ENCODE measurements around the gene TGM6.

DNA sequence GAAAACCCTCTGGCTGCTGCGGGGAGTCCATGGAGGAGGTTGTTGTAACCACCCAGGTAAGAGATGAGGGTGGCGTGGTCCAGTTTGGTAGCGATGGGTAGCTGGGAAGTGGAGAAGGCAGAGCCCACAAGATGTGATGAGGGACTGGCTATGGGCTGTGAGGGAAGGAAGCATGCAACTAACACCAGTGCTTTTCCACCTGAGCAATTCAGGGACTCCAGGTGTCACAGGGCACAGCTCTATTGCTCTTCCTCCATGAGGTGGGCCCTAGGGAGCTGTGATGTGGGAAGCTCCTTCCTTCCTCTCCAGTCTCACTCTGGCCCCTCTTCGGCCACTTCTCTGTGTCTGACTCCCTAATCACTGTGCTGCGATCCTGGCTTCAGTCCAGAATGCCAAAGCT is 32.4 kb upstream of the TGM6 start:
- TF ChIP-seq CTCF (IDR thresholded peaks at IDR 0.05): no peak
- TF ChIP-seq POLR2A (IDR thresholded peaks at IDR 0.05): no peak

Data from lower leg skin (tissue), 3 donors.